Non-pigmented ciliary epithelial cell (primary cell): ENCODE results near the gene AADACL3.
"Not testable (repeated sequence)": the region's sequence is repeated elsewhere in the genome, so short reads cannot be mapped to it uniquely, and the experiment has no call there.

ENCODE experiments used
- DNase-seq: peaks from one replicate; pipeline ENCODE4 v3.0.0-alpha.2; 2010; ENCODE audit warnings: low read depth

Gene AADACL3

GRCh38 chr1:12714710-12715475 lies 1.0 kb upstream of the AADACL3 start:
- no peak for DNase-seq

GRCh38 chr1:12717301-12717838 lies 1.5 kb downstream of the AADACL3 start:
- no peak for DNase-seq

GRCh38 chr1:12722626-12723025 lies 6.7 kb downstream of the AADACL3 start:
- no peak for DNase-seq

- no peak for DNase-seq
These were observed 12.5 kb downstream of the AADACL3 start for GRCh38 chr1:12728391-12728790.

- no peak for DNase-seq
These were observed 14.2 kb downstream of the AADACL3 start for GRCh38 chr1:12730156-12730555.

GRCh38 chr1:12731084-12731483 lies 15.2 kb downstream of the AADACL3 start:
- not testable (repeated sequence) for DNase-seq

- no peak for DNase-seq
These were observed 18.7 kb downstream of the AADACL3 start for GRCh38 chr1:12734651-12735050.

- DNase-seq = no peak
These were observed 23.0 kb downstream of the AADACL3 start for GRCh38 chr1:12738934-12739333.

GRCh38 chr1:12739613-12740012 lies 23.7 kb downstream of the AADACL3 start:
- no peak for DNase-seq

- no peak for DNase-seq
These were observed 26.0 kb downstream of the AADACL3 start for GRCh38 chr1:12741946-12742345.

- no peak for DNase-seq
These were observed 29.4 kb downstream of the AADACL3 start for GRCh38 chr1:12745126-12745991.

GRCh38 chr1:12745992-12746323 lies 30.0 kb downstream of the AADACL3 start, which contains the start of gene CFAP107:
Gene CFAP107 (plus strand): TSS chr1:12746200. CDS start chr1:12746431, 231 bp downstream.
- DNase-seq = no peak

- DNase-seq = no peak
These were observed 33.0 kb downstream of the AADACL3 start for GRCh38 chr1:12748778-12749355.

GRCh38 chr1:12754738-12755137 lies 38.8 kb downstream of the AADACL3 start:
- no peak for DNase-seq

GRCh38 chr1:12756273-12756672 lies 40.4 kb downstream of the AADACL3 start:
- DNase-seq = no peak

- DNase-seq = no peak
These were observed 41.0 kb downstream of the AADACL3 start for GRCh38 chr1:12756768-12757413.

- no peak for DNase-seq
These were observed 41.9 kb downstream of the AADACL3 start for GRCh38 chr1:12757836-12758235.

GRCh38 chr1:12760256-12760795 lies 44.4 kb downstream of the AADACL3 start:
- DNase-seq = no peak

GRCh38 chr1:12761781-12762180 lies 45.9 kb downstream of the AADACL3 start:
- DNase-seq = no peak

- DNase-seq = no peak
These were observed 46.9 kb downstream of the AADACL3 start for GRCh38 chr1:12762766-12763165.

- no peak for DNase-seq
These were observed 47.6 kb downstream of the AADACL3 start for GRCh38 chr1:12763479-12763878.

GRCh38 chr1:12764016-12764415 lies 48.1 kb downstream of the AADACL3 start:
- DNase-seq = no peak
